Colon (tissue), 2 donors: ENCODE data around the gene EPN3.

Experiments
- FAIRE-seq: peaks from 2 replicates; lab custom pipeline; 2012; peaks lifted over from hg19 to GRCh38; lab: Jason Lieb, UNC
- donor health status: control.
- donor health status: control.

Gene EPN3

DNA sequence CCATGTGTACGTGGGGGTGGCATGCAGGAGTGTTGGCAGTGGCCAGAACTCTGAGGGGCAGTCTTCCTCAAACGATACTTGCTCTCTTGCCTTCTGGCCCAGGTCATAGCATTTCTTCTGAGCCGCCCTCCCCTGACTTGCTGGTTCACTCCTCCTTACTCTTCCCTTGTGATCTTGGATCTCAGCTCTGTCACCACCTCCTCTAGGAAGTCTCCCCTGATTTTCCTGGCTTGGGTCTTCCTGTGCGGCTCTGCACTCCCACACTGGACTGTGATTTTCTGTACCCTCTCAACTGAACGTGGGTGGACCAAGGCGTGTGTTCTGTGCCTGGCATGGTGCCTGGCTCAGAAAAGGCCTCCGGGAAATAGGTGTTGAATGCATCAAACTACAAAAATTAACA is 2.9 kb downstream of the EPN3 start:
- FAIRE-seq: no peak

DNA sequence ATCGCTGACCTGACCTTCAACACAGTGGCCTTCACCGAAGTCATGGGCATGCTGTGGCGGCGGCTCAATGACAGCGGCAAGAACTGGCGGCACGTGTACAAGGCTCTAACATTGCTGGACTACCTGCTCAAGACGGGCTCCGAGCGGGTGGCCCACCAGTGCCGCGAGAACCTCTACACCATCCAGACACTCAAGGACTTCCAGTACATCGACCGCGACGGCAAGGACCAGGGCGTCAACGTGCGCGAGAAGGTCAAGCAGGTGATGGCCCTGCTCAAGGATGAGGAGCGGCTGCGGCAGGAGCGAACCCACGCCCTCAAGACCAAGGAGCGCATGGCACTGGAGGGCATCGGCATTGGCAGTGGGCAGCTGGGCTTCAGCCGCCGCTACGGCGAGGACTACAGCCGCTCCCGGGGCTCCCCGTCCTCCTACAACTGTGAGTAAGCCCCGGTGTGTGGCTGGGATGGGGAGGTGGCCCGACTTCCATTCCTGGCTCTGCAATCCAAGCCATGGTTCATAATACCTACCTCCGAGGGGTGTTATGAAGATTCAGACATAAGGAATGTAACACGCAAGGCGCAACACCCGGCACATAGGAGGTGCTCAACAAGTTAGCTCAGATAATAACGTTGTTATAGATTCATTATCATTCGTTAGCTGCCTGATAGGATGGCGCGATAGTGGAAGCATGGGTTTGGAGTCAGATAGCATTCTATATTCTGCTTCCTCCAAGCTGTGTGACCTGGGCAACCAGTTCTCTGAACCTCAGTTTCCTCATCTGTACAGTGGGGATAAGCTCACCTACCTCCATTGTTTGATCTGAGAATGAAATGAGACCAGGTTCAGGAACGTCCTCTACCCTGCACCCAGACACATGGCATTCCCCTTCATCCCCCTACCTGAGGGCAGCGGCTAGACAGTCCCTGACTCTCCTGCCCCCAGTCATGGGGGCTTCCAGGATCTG is 4.4 kb downstream of the EPN3 start:
- no peak for FAIRE-seq

DNA sequence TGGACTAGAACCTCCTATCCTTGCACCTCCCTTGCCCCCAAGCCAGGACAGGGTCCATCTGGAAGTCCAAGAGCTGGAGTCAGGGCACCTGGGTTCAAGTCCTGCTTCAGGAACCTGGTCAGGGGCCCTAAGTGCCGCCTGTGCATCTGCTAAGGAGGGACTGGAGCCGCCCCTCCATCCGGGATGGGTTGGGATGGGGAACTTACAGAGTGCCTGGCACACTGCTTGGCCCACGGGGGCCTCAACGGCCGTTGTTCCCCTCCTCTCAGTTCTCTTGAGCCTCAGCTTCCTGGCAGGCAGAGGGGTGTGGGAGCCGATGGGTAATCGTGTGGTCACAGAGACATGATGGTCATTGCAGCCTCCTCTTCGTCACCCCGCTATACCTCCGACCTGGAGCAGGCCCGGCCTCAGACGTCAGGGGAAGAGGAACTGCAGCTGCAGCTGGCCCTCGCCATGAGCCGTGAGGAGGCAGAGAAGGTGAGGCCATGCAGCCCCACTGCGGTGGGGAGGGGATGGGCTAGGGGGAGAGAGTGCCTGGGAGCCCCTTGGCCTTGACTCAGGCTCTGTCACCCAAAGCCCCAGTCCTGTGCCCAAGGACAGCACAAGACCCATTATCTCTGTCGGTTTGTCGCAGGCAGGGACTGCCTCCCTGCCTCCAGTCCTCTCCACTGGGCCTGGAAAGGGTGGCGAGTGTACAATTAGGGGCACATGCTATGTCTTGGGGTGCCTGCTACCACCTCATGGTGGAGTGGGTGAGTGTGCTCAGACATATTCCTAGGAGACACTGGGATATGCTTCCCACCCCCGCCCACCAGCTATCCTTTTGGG is 5.4 kb downstream of the EPN3 start:
- no peak for FAIRE-seq

DNA sequence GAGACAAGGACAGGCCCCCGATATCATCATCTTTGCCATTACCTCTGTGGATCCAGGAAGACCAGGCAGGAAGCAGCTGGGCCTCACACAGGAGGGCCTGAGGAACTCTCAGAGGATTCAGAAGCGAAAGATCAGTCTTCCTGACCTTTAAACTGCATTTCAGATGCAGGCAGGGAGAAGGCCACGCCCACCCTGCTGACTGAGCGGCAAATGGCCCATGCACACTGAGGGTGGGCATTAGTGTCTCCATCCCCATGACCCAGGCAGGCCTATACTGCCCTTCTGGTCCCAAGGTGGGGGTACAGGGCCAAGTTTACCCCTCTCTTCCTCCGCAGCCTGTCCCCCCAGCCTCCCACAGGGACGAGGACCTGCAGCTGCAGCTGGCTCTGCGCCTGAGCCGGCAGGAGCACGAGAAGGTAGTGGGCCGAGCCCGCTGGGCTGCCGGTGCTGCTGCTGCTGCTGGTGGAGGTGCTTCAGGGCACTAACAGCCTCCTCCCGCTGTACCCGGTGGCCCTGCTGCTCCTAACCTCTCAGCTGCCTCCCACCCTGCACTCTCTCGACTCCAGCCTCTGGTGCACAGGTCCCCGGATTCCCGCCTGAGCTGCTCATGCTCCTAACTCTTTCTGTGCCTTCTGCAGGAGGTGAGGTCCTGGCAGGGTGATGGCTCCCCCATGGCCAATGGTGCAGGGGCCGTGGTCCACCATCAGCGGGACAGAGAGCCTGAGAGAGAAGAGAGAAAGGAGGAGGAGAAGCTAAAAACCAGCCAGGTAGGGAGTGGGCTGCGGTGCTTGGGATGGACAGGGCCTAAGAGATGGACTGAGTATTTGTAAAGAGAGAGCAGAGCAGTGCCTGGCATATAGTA is 6.2 kb downstream of the EPN3 start:
- no peak for FAIRE-seq

DNA sequence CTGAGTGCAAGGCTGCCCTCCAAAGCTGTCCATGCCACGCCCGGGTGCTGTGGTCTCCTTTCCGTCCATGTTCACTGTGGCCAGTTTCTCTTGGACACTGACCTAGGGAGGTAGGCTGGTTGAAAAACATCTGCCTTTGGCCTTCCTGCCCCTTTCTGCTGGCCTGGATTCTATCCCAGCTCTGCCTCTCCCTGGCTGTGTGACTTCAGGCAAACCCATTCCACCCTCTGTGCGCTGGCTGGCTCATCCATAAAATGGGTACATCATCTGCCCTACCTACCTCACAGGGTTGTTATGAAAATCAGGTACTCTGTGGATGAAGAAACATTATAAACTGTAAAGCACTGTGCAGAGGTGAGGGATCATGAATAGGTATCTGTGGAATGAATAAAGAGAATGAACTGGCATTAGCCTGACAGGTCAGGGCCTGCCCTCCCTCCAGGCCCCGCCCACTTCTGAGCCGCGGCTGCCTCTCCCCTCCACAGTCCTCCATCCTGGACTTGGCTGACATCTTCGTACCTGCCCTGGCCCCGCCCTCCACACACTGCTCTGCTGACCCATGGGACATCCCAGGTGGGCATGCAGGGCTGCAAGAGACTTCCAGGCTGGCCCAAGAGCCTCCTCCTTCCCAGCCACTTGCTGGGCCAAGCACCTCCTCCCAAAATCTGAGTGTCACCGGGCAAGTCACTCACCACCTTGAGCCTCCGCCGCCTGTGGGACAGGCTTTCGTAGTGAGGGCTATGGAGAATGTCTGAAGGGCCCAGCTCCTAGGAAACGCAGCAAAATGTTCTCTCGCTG is 7.4 kb downstream of the EPN3 start:
- no peak for FAIRE-seq

DNA sequence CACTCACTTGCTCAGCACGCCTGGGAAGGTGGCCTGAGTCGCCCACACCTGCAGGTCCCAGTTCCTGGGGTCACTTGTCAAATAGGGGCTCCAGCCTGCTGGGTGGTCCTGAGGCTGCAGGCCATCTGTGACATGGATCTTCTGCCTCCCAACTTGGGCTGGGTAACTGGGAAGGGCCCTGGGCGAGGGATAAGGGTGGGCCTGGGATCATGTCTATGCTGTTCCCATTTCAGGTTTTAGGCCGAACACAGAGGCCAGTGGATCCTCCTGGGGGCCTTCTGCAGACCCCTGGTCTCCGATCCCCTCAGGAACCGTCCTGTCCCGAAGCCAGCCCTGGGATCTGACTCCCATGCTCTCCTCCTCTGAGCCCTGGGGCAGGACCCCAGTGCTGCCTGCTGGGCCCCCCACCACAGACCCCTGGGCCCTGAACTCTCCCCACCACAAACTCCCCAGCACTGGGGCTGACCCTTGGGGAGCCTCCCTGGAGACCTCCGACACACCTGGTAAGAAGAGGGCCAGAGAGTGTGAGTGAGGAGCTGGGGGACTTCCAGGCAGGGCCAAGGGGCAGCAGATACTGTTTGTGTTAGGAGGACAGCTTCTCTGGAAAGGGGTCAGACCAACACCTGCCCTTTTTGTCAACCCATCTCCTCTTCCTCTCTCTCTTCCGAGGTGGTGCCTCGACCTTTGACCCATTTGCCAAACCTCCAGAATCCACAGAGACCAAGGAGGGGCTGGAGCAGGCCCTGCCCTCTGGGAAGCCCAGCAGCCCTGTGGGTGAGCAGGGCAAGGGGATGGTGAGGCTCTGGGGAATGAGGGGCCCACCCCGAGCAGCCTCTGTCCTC is 8.2 kb downstream of the EPN3 start:
- no peak for FAIRE-seq

DNA sequence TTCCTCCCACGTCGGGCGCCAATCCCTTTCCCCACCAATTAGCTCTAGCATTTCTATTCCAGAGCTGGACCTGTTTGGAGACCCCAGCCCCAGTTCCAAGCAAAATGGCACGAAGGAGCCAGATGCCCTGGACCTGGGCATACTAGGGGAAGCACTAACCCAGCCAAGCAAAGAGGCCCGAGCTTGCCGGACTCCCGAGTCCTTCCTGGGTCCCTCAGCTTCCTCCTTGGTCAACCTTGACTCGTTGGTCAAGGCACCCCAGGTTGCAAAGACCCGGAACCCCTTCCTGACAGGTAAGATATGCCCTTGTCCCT is 8.8 kb downstream of the EPN3 start:
- FAIRE-seq: no peak

DNA sequence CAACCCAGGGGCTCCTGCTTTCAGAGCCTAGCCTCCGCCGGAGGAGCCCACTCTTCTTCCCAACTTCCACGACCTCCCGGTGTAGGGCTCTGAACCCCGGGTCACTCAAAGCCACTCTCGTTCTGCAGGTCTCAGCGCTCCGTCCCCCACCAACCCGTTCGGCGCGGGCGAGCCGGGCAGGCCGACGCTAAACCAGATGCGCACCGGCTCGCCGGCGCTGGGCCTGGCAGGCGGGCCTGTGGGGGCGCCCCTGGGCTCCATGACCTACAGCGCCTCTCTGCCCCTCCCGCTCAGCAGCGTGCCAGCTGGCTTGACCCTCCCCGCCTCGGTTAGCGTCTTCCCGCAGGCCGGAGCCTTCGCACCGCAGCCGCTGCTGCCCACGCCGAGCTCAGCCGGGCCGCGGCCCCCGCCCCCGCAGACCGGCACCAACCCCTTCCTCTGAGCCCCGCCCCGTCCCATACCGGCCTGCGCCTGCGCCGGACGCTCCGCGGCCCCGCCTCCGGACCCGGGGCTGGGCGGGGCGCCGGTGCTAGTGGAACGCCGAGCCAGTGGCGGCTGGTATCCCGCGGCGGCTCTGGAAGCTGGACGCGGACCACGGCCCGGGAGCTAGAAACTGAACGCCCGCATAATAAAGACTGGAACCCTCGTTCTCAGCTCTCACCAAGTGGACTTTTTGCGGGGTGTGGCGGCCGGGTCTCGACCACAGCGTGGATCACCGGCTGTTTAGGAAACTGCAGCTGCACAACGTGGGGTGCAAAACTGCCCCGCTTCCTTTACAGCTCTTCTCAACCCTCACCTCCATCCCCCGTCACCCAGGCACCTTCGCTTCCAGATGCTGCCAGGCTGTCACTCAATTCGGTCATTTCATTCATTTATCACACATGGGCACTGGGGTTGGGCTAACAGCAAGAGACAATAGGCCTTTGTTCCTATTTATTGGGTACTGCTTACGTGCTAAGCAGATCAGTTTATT is 9.5 kb downstream of the EPN3 start:
- no peak for FAIRE-seq

DNA sequence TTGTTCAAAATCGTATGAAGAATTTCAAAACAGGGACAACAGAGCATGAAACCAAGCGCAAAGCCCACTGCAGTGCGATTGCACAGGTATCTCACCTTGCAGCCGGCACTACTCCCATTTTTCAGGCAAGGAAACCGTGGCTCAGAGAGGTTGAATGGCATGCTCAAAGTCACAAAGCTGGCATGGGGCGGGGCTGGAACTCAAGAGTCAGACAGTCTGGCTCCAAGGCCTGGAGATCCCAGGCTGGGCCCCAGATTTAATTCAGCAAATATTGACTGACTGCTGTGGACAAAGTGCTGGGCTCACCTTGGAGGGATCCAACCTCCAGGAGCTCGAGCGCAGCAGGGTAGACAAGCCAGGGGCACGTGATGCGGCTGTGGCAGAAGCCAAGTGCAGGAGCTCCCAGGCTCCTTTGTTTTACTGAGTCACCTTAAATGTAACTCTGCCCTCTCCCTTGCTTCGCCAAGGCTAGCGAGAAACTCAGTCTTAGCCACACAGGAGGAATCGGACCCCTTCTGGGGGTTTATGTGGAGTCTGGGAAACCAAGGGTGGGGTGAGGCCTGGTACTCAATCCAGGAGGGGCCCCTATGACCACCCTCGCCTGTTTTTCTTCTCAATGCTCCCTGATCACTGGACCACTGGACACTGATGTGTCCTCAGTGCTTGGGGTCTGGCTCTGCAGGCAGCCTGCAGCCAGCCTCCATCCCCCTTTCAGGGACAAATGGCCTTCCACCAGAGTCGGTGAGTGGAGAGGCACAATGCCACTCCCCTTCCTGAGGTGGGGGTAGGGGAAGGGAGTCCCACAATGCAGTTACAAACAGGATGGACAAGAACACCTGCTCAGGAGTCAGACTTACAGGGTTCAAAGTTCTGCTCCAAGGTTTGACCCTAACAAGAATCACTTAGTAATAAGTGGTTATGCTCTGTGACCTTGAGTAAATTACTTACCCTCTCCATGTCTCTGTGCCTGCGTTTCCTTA is 10.6 kb downstream of the EPN3 start:
- FAIRE-seq: no peak

DNA sequence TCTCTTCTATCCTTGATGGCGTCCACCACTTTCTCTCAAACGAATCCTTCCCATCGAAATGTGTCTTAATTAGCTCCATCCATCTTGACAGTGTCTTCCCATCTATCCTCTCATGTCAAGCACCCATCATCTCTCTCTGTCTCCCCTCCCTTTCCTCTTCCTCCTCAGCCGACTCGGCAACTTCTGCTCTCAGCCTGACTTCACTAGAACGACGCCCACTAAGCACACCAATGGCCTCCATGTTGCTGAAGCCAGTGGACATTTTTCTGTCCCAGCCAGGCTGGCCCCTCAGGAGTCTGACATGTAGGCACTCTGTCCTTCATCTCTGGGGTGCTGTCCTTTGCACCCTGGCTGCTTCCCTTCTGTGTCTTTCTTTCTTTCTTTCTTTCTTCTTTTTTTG is 12.0 kb downstream of the EPN3 start:
- FAIRE-seq: no peak

DNA sequence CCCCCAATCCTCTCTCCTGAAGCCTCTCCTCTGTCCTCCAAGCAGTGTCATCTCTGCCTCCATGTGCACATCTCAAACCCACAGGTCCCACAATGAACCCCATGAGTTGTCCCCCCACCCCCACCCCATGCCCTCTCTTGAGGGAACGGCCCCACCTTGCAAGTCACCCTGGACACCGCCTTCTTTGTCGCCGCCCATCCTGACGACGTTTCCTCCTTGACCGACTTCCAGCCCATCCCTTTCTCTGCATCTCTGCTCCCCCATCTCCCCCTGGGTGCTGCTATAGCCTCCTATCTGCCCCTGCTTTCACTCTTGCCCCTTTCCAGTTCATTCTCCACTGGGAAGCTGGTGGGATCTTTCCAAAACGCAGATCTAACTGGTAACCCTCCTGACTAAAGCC is 12.8 kb downstream of the EPN3 start:
- FAIRE-seq: no peak

DNA sequence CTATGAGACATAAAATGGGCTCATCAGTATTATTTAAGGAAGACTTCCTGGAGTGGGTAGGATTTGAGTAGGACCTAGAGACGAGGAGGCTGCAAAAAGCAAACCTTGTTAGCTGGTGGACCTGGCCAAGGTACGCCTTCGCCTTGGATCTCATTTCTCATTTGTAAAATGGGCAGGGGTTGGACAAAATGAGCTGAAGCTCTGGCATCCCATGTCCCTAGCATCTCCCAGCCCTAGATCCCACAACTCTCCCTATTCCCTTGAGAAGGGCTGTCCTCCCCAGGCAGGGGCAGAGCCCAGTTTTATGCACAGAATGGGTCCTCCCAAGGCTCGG is 14.1 kb downstream of the EPN3 start:
- FAIRE-seq: no peak

DNA sequence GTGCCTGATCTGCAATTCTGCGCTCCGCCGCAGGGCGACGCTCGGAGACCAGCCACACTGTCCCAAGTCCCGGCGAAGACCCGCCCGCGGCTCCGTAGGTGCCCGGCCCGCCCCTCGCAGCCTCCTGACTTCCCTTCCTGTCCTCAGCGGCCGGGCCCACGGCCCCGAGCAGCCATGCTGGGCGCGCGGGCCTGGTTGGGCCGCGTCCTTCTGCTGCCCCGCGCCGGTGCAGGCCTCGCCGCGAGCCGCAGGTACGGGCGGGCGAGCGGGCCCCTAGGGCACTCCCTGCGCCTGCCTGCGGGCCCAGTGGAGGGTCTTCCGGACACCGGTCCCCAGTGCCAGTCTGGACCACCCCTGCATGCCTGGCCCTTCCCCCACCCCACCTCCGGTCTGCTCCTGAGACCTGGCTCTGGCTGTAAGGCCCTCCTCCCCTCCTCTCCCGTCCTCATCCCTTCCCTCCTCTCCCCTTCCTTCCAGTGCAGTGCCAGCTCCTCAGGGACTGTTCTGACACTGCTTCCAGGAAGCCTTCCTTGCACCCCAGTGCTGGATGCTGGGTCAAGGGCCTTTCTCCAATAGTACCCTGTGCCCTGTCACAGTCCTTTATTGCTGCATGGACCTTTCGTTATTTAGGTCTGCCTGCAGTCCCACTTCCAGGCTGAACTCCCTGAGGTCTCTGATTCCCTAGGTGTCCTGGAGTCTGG is 14.7 kb downstream of the EPN3 start, which contains the start of gene SPATA20:
Gene SPATA20, plus strand, starts transcription at position 140 of the 701 bp plus-strand sequence. Its CDS starts 35 bp downstream, at position 175.
- FAIRE-seq: no peak

DNA sequence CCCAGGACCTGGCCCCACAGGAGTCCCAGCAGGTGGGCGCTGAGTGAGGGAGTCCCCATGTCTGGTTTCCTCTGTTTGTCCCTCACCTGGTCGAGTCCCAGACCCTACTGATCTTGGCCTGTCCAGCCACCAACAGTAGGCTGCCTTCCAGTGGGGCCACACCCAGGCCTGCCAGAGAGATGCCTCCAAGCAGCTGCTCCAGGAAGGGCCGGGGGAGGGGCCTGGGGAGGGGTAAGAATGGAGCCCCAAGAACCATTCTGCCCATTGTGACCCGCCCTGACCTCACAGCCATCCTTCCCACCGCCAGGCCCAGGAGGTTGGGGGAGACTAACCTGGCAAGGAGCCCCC is 15.2 kb downstream of the EPN3 start:
- FAIRE-seq: no peak

DNA sequence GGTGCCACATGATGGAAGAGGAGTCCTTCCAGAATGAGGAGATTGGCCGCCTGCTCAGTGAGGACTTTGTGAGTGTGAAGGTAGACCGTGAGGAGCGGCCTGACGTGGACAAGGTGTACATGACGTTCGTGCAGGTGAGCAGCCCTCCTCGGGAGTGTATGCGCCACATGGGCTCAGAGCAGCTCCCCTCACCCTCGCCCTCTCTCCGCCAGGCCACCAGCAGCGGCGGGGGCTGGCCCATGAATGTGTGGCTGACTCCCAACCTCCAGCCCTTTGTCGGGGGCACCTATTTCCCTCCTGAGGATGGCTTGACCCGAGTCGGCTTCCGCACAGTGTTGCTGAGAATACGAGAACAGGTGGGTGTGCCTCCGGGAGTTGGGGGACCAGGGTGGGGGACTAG is 16.3 kb downstream of the EPN3 start:
- FAIRE-seq: no peak

DNA sequence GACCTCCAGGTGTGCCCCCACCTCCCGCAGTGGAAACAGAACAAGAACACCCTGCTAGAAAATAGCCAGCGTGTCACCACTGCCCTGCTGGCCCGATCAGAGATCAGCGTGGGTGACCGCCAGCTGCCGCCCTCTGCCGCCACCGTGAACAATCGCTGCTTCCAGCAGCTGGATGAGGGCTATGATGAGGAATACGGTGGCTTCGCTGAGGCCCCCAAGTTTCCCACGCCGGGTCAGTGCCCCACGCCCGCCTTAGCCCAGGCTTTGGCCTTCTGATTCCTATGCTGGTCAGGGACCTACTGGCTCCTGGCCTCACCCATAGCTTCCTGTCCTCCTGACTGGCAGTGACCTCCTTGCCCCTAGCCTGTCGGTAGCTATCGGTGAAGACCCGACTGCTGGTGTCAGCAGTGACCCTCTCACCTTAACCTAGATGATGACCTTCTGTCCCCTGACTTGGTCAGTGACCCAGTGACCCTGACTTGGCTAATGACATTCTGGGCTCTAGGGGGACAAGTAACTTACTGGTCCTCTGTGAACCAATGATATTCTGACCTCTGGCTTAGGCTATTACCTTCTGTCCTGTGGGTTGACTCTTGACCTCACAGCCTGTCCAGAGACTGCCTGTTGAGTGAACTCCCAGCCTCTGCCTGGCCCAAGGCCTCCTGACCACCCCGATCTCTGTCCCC is 16.9 kb downstream of the EPN3 start:
- no peak for FAIRE-seq

DNA sequence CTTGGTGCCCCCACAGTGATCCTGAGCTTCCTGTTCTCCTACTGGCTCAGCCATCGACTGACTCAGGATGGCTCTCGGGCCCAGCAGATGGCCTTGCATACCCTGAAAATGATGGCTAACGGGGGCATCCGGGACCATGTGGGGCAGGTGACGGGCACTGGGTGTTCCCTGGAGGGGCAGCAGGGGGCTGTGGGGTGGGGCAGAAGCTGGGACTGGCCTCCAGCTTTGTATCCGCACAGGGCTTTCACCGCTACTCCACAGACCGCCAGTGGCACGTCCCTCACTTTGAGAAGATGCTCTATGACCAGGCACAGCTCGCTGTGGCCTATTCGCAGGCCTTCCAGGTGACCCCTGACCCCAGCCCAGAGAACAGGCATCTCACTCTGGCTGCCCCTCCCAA is 17.4 kb downstream of the EPN3 start:
- FAIRE-seq: no peak
